Stimulated activated naive CD8-positive, alpha-beta T cell treated with anti-CD3 and anti-CD28 coated beads, Interleukin-15, amount 100 ng/mL, for 72 hours (primary cell): ENCODE data around the gene TMEM52.
A peak's percentile ranks its signal among the peaks of the same experiment; 100 is the strongest.

Experiments
- ATAC-seq: fragments of 150-1000 bp; cut with Tn5 transposase; 2 replicates; pipeline ENCODE4 v1.10.0; 2021; ENCODE audit warnings: mild to moderate bottlenecking, moderate library complexity
- DNase-seq, 2 donors: peaks; one replicate each; pipeline ENCODE4 v3.0.0; 2021 to 2022
- H3K27ac Mint-ChIP-seq, 2 donors: one replicate each; pipeline ENCODE4 v1.8.0; 2022; ENCODE audit warnings: mild to moderate bottlenecking in 2 of 2, mixed read lengths in 2 of 2, moderate library complexity in 2 of 2
- H3K27me3 Mint-ChIP-seq: one replicate; pipeline ENCODE4 v1.8.0; 2022; ENCODE audit warnings: mixed read lengths
- H3K4me1 Mint-ChIP-seq: one replicate; pipeline ENCODE4 v1.8.0; 2022; ENCODE audit warnings: mild to moderate bottlenecking, mixed read lengths
- H3K4me3 Mint-ChIP-seq, 2 donors: one replicate each; pipeline ENCODE4 v1.8.0; 2022; ENCODE audit warnings: mild to moderate bottlenecking in 2 of 2, mixed read lengths in 2 of 2, moderate library complexity in 1 of 2
- H3K9me3 Mint-ChIP-seq, 2 donors: one replicate each; pipeline ENCODE4 v1.8.0; 2022; ENCODE audit warnings: mixed read lengths in 2 of 2

The TMEM52 gene

GRCh38 chr1:1899266-1899966, 19.7 kb downstream of the TMEM52 start:
- no peaks in the 10 kb centered on the region for H3K27me3 Mint-ChIP-seq
- no peak for DNase-seq
- peak; percentile 58 for ATAC-seq
- no peak overlapping the region for H3K4me3 Mint-ChIP-seq
- H3K4me1 Mint-ChIP-seq: peaks cover 36% of the 10 kb centered on the region
- H3K27ac Mint-ChIP-seq: peak overlapping the region in 1 of 2 donors; percentile 71
- no peaks in the 10 kb centered on the region for H3K9me3 Mint-ChIP-seq

GRCh38 chr1:1898246-1898933, 20.7 kb downstream of the TMEM52 start:
- DNase-seq: no peak
- H3K4me1 Mint-ChIP-seq: peaks cover 46% of the 10 kb centered on the region
- H3K4me3 Mint-ChIP-seq: no peak overlapping the region
- H3K9me3 Mint-ChIP-seq: no peaks in the 10 kb centered on the region
- no peak overlapping the region for H3K27ac Mint-ChIP-seq
- ATAC-seq: no peak
- no peaks in the 10 kb centered on the region for H3K27me3 Mint-ChIP-seq

- Mint-ChIP-seq H3K4me3 (no peak overlapping the region), H3K27me3 (no peaks in the 10 kb centered on the region), H3K9me3 (no peaks in the 10 kb centered on the region), H3K27ac (no peak overlapping the region), H3K4me1 (peaks cover 64% of the 10 kb centered on the region)
- ATAC-seq: no peak
- DNase-seq: no peak
These were observed 23.4 kb downstream of the TMEM52 start for GRCh38 chr1:1895456-1896336.

GRCh38 chr1:1895060-1895418, 24.0 kb downstream of the TMEM52 start:
- no peak for ATAC-seq
- Mint-ChIP-seq H3K27me3 (no peaks in the 10 kb centered on the region), H3K4me1 (peaks cover 64% of the 10 kb centered on the region), H3K4me3 (no peak overlapping the region), H3K9me3 (no peaks in the 10 kb centered on the region), H3K27ac (peak overlapping the region in 1 of 2 donors; percentile 11)
- no peak for DNase-seq

- no peaks in the 10 kb centered on the region for H3K27me3 Mint-ChIP-seq
- H3K4me3 Mint-ChIP-seq: no peak overlapping the region
- peak overlapping the region; percentile 11 to 81 for H3K27ac Mint-ChIP-seq
- H3K9me3 Mint-ChIP-seq: no peaks in the 10 kb centered on the region
- no peak for ATAC-seq
- H3K4me1 Mint-ChIP-seq: peaks cover 59% of the 10 kb centered on the region
- no peak for DNase-seq
These were observed 24.6 kb downstream of the TMEM52 start for GRCh38 chr1:1894354-1895059.

- DNase-seq (no peak), ATAC-seq (no peak)
- Mint-ChIP-seq H3K4me3 (no peak overlapping the region), H3K9me3 (no peaks in the 10 kb centered on the region), H3K4me1 (peaks cover 58% of the 10 kb centered on the region), H3K27me3 (no peaks in the 10 kb centered on the region), H3K27ac (no peak overlapping the region)
These were observed 25.1 kb downstream of the TMEM52 start for GRCh38 chr1:1893997-1894353.

GRCh38 chr1:1893291-1893985, 25.6 kb downstream of the TMEM52 start:
- Mint-ChIP-seq H3K4me3 (peak overlapping the region; percentile 25 to 91), H3K9me3 (no peaks in the 10 kb centered on the region), H3K27ac (no peak overlapping the region), H3K4me1 (peaks cover 59% of the 10 kb centered on the region), H3K27me3 (no peaks in the 10 kb centered on the region)
- no peak for ATAC-seq
- DNase-seq: no peak

GRCh38 chr1:1892763-1893120, 26.3 kb downstream of the TMEM52 start:
- Mint-ChIP-seq H3K9me3 (no peaks in the 10 kb centered on the region), H3K4me1 (peaks cover 66% of the 10 kb centered on the region), H3K27ac (peak overlapping the region in 1 of 2 donors; percentile 27), H3K27me3 (no peaks in the 10 kb centered on the region), H3K4me3 (peak overlapping the region; percentile 90 to 91)
- no peak for DNase-seq
- ATAC-seq: no peak

GRCh38 chr1:1892079-1892762, 26.9 kb downstream of the TMEM52 start:
- no peak for ATAC-seq
- no peak for DNase-seq
- peak overlapping the region; percentile 95 for H3K27ac Mint-ChIP-seq
- peaks cover 68% of the 10 kb centered on the region for H3K4me1 Mint-ChIP-seq
- no peaks in the 10 kb centered on the region for H3K9me3 Mint-ChIP-seq
- H3K27me3 Mint-ChIP-seq: no peaks in the 10 kb centered on the region
- H3K4me3 Mint-ChIP-seq: peak overlapping the region; percentile 90 to 91

- DNase-seq (peak; percentile 63 to 68), ATAC-seq (peak; percentile 73)
- Mint-ChIP-seq H3K4me1 (peaks cover 72% of the 10 kb centered on the region), H3K9me3 (no peaks in the 10 kb centered on the region), H3K27ac (peak overlapping the region; percentile 95 to 96), H3K4me3 (peak overlapping the region; percentile 90 to 91), H3K27me3 (no peaks in the 10 kb centered on the region)
These were observed 27.6 kb downstream of the TMEM52 start for GRCh38 chr1:1891349-1892078.

GRCh38 chr1:1890506-1891348, 28.4 kb downstream of the TMEM52 start, which contains the start of gene GNB1:
TSS of gene GNB1 (minus strand) at chr1:1891087. CDS start at chr1:1825453, 65,634 bp downstream.
- H3K4me3 Mint-ChIP-seq: peak within 1 kb of the TSS; percentile 90 to 91
- DNase-seq (peak; percentile 89 to 91), ATAC-seq (peak; percentile 74)
- no peaks in the 10 kb centered on the region for H3K27me3 Mint-ChIP-seq
- H3K4me1 Mint-ChIP-seq: peaks cover 74% of the 10 kb centered on the region
- H3K27ac Mint-ChIP-seq: peak within 1 kb of the TSS; percentile 95 to 96
- H3K9me3 Mint-ChIP-seq: no peaks in the 10 kb centered on the region

- Mint-ChIP-seq H3K4me3 (peak overlapping the region; percentile 81 to 86), H3K27me3 (no peaks in the 10 kb centered on the region), H3K27ac (peak overlapping the region; percentile 81 to 91), H3K4me1 (peaks cover 67% of the 10 kb centered on the region), H3K9me3 (no peaks in the 10 kb centered on the region)
- ATAC-seq (peak; percentile 50), DNase-seq (peak; percentile 50 to 55)
These were observed 29.1 kb downstream of the TMEM52 start for GRCh38 chr1:1889847-1890505.
